Upper lobe of left lung (tissue), 6 donors: ENCODE measurements around the gene CACNA1D. TPM values are rescaled to one million over a fixed set of nuclear protein-coding genes. Genes with fewer than 3 reads are reported as not detected.

Experiments
- ATAC-seq, 2 donors: fragments of 200-7000 bp; cut with Tn5 transposase; one replicate each; pipeline ENCODE4 v1.9.1; 2022; ENCODE audit warnings: mild to moderate bottlenecking in 2 of 2, moderate library complexity in 2 of 2; ENCODE audit not compliant: low FRiP score in 2 of 2
- DNase-seq, 2 donors: peaks; one replicate each; pipeline ENCODE4 v3.0.0-alpha.2; 2019 to 2020
- H3K27ac ChIP-seq, 4 donors: fragments of 200-600 bp; sonication (generic); one replicate each; pipeline ENCODE4 v1.5.1; 2016 to 2019
- H3K27me3 ChIP-seq, 4 donors: fragments of 200-600 bp; sonication (generic); one replicate each; pipeline ENCODE4 v1.5.1; 2017 to 2019
- H3K36me3 ChIP-seq, 4 donors: fragments of 200-600 bp; sonication (generic); one replicate each; pipeline ENCODE4 v1.5.1; 2016 to 2019
- H3K4me1 ChIP-seq, 4 donors: fragments of 200-600 bp; sonication (generic); one replicate each; pipeline ENCODE4 v1.5.1; 2018 to 2019
- H3K4me3 ChIP-seq, 4 donors: fragments of 200-600 bp; sonication (generic); one replicate each; pipeline ENCODE4 v1.5.1; 2017 to 2019; ENCODE audit warnings: mild to moderate bottlenecking in 2 of 4, moderate library complexity in 1 of 4
- H3K9me3 ChIP-seq, 4 donors: fragments of 200-600 bp; sonication (generic); one replicate each; pipeline ENCODE4 v1.5.1; 2018 to 2019
- CTCF ChIP-seq, 6 experiments: fragments of 450-650 bp in 4 of 6; fragments of 200-600 bp in 2 of 6; sonication (generic) in 2 of 6; IDR thresholded peaks; one replicate each; pipeline ENCODE4 v1.5.1; 2016 to 2019; ENCODE audit warnings: antibody characterized with exemption in 6 of 6
- EP300 ChIP-seq, 4 donors: sonication (generic); formaldehyde crosslinking; IDR thresholded peaks; one replicate each; pipeline ENCODE4 v1.5.1; 2017; ENCODE audit warnings: antibody characterized with exemption in 4 of 4, control low read depth in 2 of 4
- POLR2A ChIP-seq, 4 donors: fragments of 450-650 bp; IDR thresholded peaks; one replicate each; pipeline ENCODE4 v1.5.1; 2016 to 2017; ENCODE audit warnings: antibody characterized with exemption in 4 of 4, mild to moderate bottlenecking in 2 of 4
- POLR2AphosphoS5 ChIP-seq, 2 donors: sonication (generic); formaldehyde crosslinking; IDR thresholded peaks; one replicate each; pipeline ENCODE4 v1.5.1; 2017; ENCODE audit warnings: antibody characterized with exemption in 2 of 2
- WGBS, 2 donors: methylation state at CpG; one replicate each; pipeline ENCODE4 v1.1.5; 2017 to 2018; 5-methylcytosine and 5-hydroxymethylcytosine counted together
- total RNA-seq, 6 donors: library from RNA; depleted of rRNA in 4 of 6; stranded (reverse); fragments of >200 nt in 4 of 6; gene quantifications; one replicate each; pipeline versions ENCODE4 v1.1.0 to v1.2.1, GENCODE V29; 2016 to 2021
- donor health status: DM: no; HTN: no; CAD: no; lungs with moderate emphysema.
- donor health status: DM: no; HTN: yes; CAD: no; lungs with severe emphysema.

CACNA1D gene
- total RNA-seq, 6 donors from 2014 or later: 17.2 to 221 (median 30.2) TPM

- DNase-seq (no peak), ATAC-seq (no peak)
- TF ChIP-seq POLR2A (IDR thresholded peaks at IDR 0.05) (no peak), CTCF (IDR thresholded peaks at IDR 0.05) (no peak)
- no peak overlapping the region for H3K27ac ChIP-seq
- H3K4me1 ChIP-seq: no peaks in the 10 kb centered on the region
- no peaks in the 10 kb centered on the region for H3K36me3 ChIP-seq
- 74 to 85% methylated on average over 5 of the region's 5 CpGs for WGBS, 2 donors
- no peaks in the 10 kb centered on the region for H3K27me3 ChIP-seq
- peaks cover 0 to 5% (median 0%) of the 10 kb centered on the region in 4 donors for H3K9me3 ChIP-seq
- no peak overlapping the region for H3K4me3 ChIP-seq
Measured at GRCh38 chr3:53650928-53651661, 156.7 kb downstream of the CACNA1D start.

GRCh38 chr3:53651927-53652326 lies 157.5 kb downstream of the CACNA1D start:
- no peak for DNase-seq
- Histone ChIP-seq H3K4me1 (no peaks in the 10 kb centered on the region), H3K36me3 (no peaks in the 10 kb centered on the region), H3K4me3 (no peak overlapping the region), H3K9me3 (peaks cover 0 to 5% (median 0%) of the 10 kb centered on the region in 4 donors), H3K27me3 (no peaks in the 10 kb centered on the region), H3K27ac (no peak overlapping the region)
- TF ChIP-seq POLR2AphosphoS5 (IDR thresholded peaks at IDR 0.05) (no peak), CTCF (IDR thresholded peaks at IDR 0.05) (no peak), POLR2A (IDR thresholded peaks at IDR 0.05) (no peak), EP300 (IDR thresholded peaks at IDR 0.05) (no peak)
- no peak for ATAC-seq
- WGBS, 2 donors: 92 to 98% methylated on average over 8 of the region's 8 CpGs

- Histone ChIP-seq H3K4me1 (no peaks in the 10 kb centered on the region), H3K9me3 (peaks cover 0 to 16% (median 2%) of the 10 kb centered on the region in 4 donors), H3K36me3 (no peaks in the 10 kb centered on the region), H3K27ac (no peak overlapping the region), H3K4me3 (no peak overlapping the region), H3K27me3 (no peaks in the 10 kb centered on the region)
- TF ChIP-seq CTCF (IDR thresholded peaks at IDR 0.05): no peak
- TF ChIP-seq POLR2AphosphoS5 (IDR thresholded peaks at IDR 0.05): no peak
- no peak for TF ChIP-seq EP300 (IDR thresholded peaks at IDR 0.05)
- DNase-seq (no peak), ATAC-seq (no peak)
- 73 to 84% methylated on average over 1 of the region's 1 CpG for WGBS, 2 donors
Measured at GRCh38 chr3:53657651-53658050, 163.2 kb downstream of the CACNA1D start.

GRCh38 chr3:53658613-53659193 lies 164.3 kb downstream of the CACNA1D start:
- no peak overlapping the region for H3K27ac ChIP-seq
- H3K36me3 ChIP-seq: no peaks in the 10 kb centered on the region
- TF ChIP-seq POLR2AphosphoS5 (IDR thresholded peaks at IDR 0.05) (no peak), POLR2A (IDR thresholded peaks at IDR 0.05) (no peak)
- no peak overlapping the region for H3K4me3 ChIP-seq
- ATAC-seq: no peak
- H3K9me3 ChIP-seq: peaks cover 0 to 12% (median 2%) of the 10 kb centered on the region in 4 donors
- DNase-seq: no peak
- no peaks in the 10 kb centered on the region for H3K4me1 ChIP-seq
- no peaks in the 10 kb centered on the region for H3K27me3 ChIP-seq
- 72 to 75% methylated on average over 6 of the region's 6 CpGs for WGBS, 2 donors

- ATAC-seq (no peak), DNase-seq (no peak)
- no peak overlapping the region for H3K27ac ChIP-seq
- H3K9me3 ChIP-seq: peaks cover 0 to 11% (median 2%) of the 10 kb centered on the region in 4 donors
- 93% methylated on average over 7 of the region's 7 CpGs for WGBS, 2 donors
- TF ChIP-seq CTCF (IDR thresholded peaks at IDR 0.05) (no peak), EP300 (IDR thresholded peaks at IDR 0.05) (no peak), POLR2AphosphoS5 (IDR thresholded peaks at IDR 0.05) (no peak), POLR2A (IDR thresholded peaks at IDR 0.05) (no peak)
- H3K36me3 ChIP-seq: no peaks in the 10 kb centered on the region
- H3K27me3 ChIP-seq: no peaks in the 10 kb centered on the region
- H3K4me1 ChIP-seq: no peaks in the 10 kb centered on the region
- H3K4me3 ChIP-seq: no peak overlapping the region
Measured at GRCh38 chr3:53659996-53660395, 165.6 kb downstream of the CACNA1D start.
